Testis (tissue), 3 donors: Measurements from ENCODE around the gene GALNT17. TPM values are rescaled to one million over a fixed set of nuclear protein-coding genes. Genes with fewer than 3 reads are reported as not detected.

Source experiments
- DNase-seq: peaks from one replicate; pipeline ENCODE4 v3.0.0-alpha.2; 2019
- H3K27ac ChIP-seq, 2 donors: fragments of 200-600 bp; sonication (generic); one replicate each; pipeline ENCODE4 v1.5.1; 2019
- H3K27me3 ChIP-seq: fragments of 200-600 bp; sonication (generic); one replicate; pipeline ENCODE4 v1.5.1; 2019
- H3K36me3 ChIP-seq: fragments of 200-600 bp; sonication (generic); one replicate; pipeline ENCODE4 v1.5.1; 2017; ENCODE audit warnings: low read depth; ENCODE audit errors: missing control alignments
- H3K4me1 ChIP-seq: fragments of 200-600 bp; sonication (generic); one replicate; pipeline ENCODE4 v1.5.1; 2019
- H3K4me3 ChIP-seq, 2 donors: fragments of 200-600 bp; sonication (generic); one replicate each; pipeline ENCODE4 v1.5.1; 2017 to 2019
- H3K9me3 ChIP-seq: fragments of 200-600 bp; sonication (generic); one replicate; pipeline ENCODE4 v1.5.1; 2017
- CTCF ChIP-seq, 3 experiments: fragments of 450-650 bp in 2 of 3; fragments of 200-600 bp in 1 of 3; sonication (generic) in 1 of 3; IDR thresholded peaks; one replicate each; pipeline ENCODE4 v1.5.1; 2016 to 2019; ENCODE audit warnings: antibody characterized with exemption in 3 of 3, mild to moderate bottlenecking in 2 of 3, moderate library complexity in 1 of 3
- POLR2A ChIP-seq: fragments of 450-650 bp; IDR thresholded peaks from one replicate; pipeline ENCODE4 v1.6.1; 2017; ENCODE audit warnings: antibody characterized with exemption, mild to moderate bottlenecking, moderate library complexity
- WGBS, 2 donors: methylation state at CpG; one replicate each; pipeline ENCODE4 v1.1.5; 2018; 5-methylcytosine and 5-hydroxymethylcytosine counted together
- intact Hi-C: fragments of 100-400 bp; cut with DNase I; formaldehyde crosslinking; loops from one replicate; pipeline ENCODE4 v1.15.1; 2023; ENCODE audit warnings: low total_unique reads
- polyA plus RNA-seq: library from polyadenylated mRNA; stranded (reverse); fragments of 350-450 nt; fragmentation: Illumina TruSeq; extraction: RNeasy Lipid Tissue Mini Kit (QIAGEN cat#74804); gene quantifications from one replicate; pipeline ENCODE4 v1.2.3, GENCODE V29; 2014; ENCODE audit warnings: low read depth, low replicate concordance; ENCODE audit not compliant: insufficient read depth
- total RNA-seq, 2 donors: library from RNA; depleted of rRNA; stranded (reverse); fragments of >200 nt; gene quantifications; one replicate each; pipeline ENCODE4 v1.2.3, GENCODE V29; 2016

The GALNT17 gene
- total and polyA plus RNA-seq, 3 donors from 2014 or later: 10.9 to 39.1 (median 29.4) TPM

- Histone ChIP-seq H3K4me3 (no peak overlapping the region), H3K27me3 (no peaks in the 10 kb centered on the region), H3K9me3 (no peaks in the 10 kb centered on the region), H3K36me3 (no peaks in the 10 kb centered on the region), H3K4me1 (no peaks in the 10 kb centered on the region), H3K27ac (no peak overlapping the region)
- intact Hi-C loops: no loop called here
- TF ChIP-seq POLR2A (no peak), CTCF (IDR thresholded peaks at IDR 0.05) (no peak)
- no peak for DNase-seq
- WGBS, 2 donors: 95 to 96% methylated on average over 9 of the region's 9 CpGs
These were observed 23.3 kb downstream of the GALNT17 start for GRCh38 chr7:71155236-71155635.

- H3K4me1 ChIP-seq: no peaks in the 10 kb centered on the region
- TF ChIP-seq POLR2A: no peak
- TF ChIP-seq CTCF (IDR thresholded peaks at IDR 0.05): no peak
- H3K36me3 ChIP-seq: no peaks in the 10 kb centered on the region
- H3K9me3 ChIP-seq: no peaks in the 10 kb centered on the region
- intact Hi-C loops: no loop called here
- H3K27me3 ChIP-seq: no peaks in the 10 kb centered on the region
- DNase-seq: no peak
- 92 to 94% methylated on average over 3 of the region's 3 CpGs for WGBS, 2 donors
- no peak overlapping the region for H3K27ac ChIP-seq
- no peak overlapping the region for H3K4me3 ChIP-seq
These were observed 25.8 kb downstream of the GALNT17 start for GRCh38 chr7:71157757-71158156.

- WGBS, 2 donors: 91 to 93% methylated on average over 6 of the region's 6 CpGs
- TF ChIP-seq POLR2A (no peak), CTCF (IDR thresholded peaks at IDR 0.05) (no peak)
- no peaks in the 10 kb centered on the region for H3K4me1 ChIP-seq
- no peaks in the 10 kb centered on the region for H3K27me3 ChIP-seq
- no peak overlapping the region for H3K4me3 ChIP-seq
- no peak overlapping the region for H3K27ac ChIP-seq
- intact Hi-C loops: no loop called here
- H3K9me3 ChIP-seq: no peaks in the 10 kb centered on the region
- DNase-seq: no peak
- H3K36me3 ChIP-seq: no peaks in the 10 kb centered on the region
These were observed 33.8 kb downstream of the GALNT17 start for GRCh38 chr7:71165708-71166107.

- 64 to 70% methylated on average over 4 of the region's 4 CpGs for WGBS, 2 donors
- TF ChIP-seq POLR2A (no peak), CTCF (IDR thresholded peaks at IDR 0.05) (no peak)
- no peaks in the 10 kb centered on the region for H3K4me1 ChIP-seq
- H3K36me3 ChIP-seq: no peaks in the 10 kb centered on the region
- DNase-seq: no peak
- no peaks in the 10 kb centered on the region for H3K9me3 ChIP-seq
- intact Hi-C loops: no loop called here
- H3K27ac ChIP-seq: no peak overlapping the region
- H3K27me3 ChIP-seq: no peaks in the 10 kb centered on the region
- no peak overlapping the region for H3K4me3 ChIP-seq
These were observed 39.5 kb downstream of the GALNT17 start for GRCh38 chr7:71171476-71171875.

GRCh38 chr7:71173955-71174354 is 42.0 kb downstream of the GALNT17 start:
- DNase-seq: peak; percentile 71
- Histone ChIP-seq H3K9me3 (no peaks in the 10 kb centered on the region), H3K27me3 (no peaks in the 10 kb centered on the region), H3K36me3 (no peaks in the 10 kb centered on the region), H3K4me1 (no peaks in the 10 kb centered on the region), H3K27ac (no peak overlapping the region), H3K4me3 (no peak overlapping the region)
- intact Hi-C loops: no loop called here
- 52 to 62% methylated on average over 7 of the region's 7 CpGs for WGBS, 2 donors
- TF ChIP-seq POLR2A (no peak), CTCF (IDR thresholded peaks at IDR 0.05) (no peak)
